Occipital lobe (tissue), 3 donors: ENCODE measurements around the gene PIM3. TPM values are rescaled to one million over a fixed set of nuclear protein-coding genes. Genes with fewer than 3 reads are reported as not detected.

Experiments
- DNase-seq: peaks from one replicate; lab custom pipeline; 2025; lab: John Stamatoyannopoulos, UW
- small RNA-seq: library from RNA; depleted of rRNA; stranded (forward); fragments of <200 nt; gene quantifications from one replicate; pipeline ENCODE3, GENCODE V24; 2014
- total RNA-seq: library from RNA; depleted of rRNA; stranded (reverse); fragments of >200 nt; gene quantifications from one replicate; pipeline ENCODE4 v1.2.3, GENCODE V29; 2014

The PIM3 gene
- total RNA-seq, 1 donor from 2014 or later = 13.1 TPM

DNA sequence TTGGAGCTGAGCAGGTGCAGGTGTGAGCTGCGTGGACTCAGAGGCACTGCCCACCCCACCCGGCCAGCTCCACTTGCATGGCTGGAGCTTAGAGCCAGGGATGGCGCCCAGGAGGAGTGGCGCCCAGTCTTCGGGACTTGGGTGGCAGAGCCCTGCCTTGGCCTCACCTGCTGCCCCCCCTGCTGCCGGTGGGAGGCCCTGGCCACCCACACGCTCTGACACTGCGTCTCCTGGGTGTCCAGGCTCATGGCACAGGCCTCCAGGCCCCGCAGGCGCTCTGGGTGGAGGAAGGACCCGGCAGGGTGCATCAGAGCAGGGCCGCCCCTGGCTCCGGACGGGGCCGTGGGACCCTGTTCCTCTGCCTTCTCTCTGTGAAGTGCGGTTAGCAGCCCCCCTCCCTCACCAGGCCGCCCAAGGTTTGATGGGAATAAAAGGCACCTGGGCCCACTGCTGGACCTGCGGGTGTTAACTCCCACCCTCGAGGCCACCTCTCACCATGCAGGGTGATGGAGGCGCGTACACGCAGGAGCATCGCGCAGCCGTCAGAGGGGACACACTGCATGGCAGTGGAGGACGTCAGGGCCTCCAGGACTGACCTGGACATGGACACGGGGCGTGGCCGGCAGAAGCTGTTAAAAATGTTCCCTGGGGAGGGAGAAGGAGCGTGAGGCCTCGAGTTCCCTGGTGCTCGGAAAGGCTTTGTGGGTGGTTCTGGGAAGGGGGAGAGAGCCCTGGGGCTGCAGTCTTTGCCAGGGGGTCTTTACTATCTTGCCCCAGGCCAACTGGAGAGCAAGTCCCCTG, 40.2 kb downstream of the PIM3 start:
- DNase-seq = no peak

DNA sequence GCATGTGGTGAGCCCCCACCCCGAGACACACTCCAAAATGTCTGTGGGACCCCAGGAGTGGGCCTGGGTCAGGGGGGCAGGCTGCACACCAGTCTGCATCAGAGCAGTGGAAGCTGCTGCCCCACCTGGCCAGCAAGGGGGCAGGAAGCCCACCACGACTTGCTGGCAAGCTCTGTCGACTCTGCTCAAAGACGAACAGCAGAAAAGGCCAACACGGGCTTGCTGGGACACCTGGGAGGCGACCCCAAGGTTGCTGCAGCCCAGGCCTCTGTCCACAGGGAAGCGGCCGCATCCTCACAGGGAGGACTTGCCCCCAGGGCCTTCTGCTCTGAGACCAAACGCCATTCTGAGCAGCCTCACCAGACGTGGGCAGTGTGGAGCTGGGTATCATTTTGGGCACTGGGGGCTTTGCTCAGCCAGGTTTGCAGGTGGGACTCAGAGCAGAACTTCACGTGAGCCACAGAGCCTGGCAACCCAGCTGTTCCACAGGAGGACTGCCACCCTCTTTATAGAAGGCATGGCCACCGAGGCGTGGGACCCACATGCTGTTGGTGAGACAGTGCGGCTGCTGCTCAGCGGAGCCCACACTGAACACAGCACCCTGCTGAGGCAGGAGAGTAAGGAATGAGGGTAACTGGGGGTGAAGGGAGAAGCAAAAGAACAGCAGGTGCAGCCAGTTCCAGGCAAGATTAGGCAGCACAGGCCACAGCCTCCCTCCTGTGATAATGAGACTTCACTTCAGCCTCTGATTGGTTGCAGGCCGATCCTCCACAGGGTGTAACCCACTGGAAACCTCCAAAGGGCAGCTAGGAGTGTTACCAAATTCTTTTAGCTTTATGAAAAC, 41.0 kb downstream of the PIM3 start:
- no peak for DNase-seq

GRCh38 chr22:50002791-50003190, 42.2 kb downstream of the PIM3 start:
- peak; percentile 65 for DNase-seq

GRCh38 chr22:50004918-50005317, 44.3 kb downstream of the PIM3 start:
- DNase-seq = no peak

DNA sequence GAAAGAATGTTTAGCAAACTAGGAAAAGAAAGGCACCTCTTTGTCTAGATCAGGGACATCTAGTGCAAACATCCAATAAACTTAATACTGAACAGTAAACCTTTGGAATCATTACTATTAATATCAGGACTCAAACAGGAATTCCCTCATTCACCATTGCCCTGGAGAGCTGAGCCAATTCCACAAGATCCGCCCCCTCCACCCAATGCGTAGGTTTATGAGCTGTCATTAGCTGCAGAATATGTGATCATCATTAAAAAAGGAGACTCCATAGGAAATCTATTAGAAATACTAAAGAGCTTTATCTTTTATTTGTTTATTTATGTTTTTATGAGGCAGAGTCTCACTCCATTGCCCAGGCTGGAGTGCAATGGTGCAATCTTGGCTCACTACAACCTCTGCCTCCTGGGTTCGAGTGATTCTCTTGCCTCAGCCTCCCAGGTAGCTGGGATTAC, 46.5 kb downstream of the PIM3 start:
- no peak for DNase-seq

- DNase-seq = no peak
Measured at GRCh38 chr22:50008151-50009040, 47.8 kb downstream of the PIM3 start.

- no peak for DNase-seq
Measured at GRCh38 chr22:50009251-50009650, 48.7 kb downstream of the PIM3 start.

DNA sequence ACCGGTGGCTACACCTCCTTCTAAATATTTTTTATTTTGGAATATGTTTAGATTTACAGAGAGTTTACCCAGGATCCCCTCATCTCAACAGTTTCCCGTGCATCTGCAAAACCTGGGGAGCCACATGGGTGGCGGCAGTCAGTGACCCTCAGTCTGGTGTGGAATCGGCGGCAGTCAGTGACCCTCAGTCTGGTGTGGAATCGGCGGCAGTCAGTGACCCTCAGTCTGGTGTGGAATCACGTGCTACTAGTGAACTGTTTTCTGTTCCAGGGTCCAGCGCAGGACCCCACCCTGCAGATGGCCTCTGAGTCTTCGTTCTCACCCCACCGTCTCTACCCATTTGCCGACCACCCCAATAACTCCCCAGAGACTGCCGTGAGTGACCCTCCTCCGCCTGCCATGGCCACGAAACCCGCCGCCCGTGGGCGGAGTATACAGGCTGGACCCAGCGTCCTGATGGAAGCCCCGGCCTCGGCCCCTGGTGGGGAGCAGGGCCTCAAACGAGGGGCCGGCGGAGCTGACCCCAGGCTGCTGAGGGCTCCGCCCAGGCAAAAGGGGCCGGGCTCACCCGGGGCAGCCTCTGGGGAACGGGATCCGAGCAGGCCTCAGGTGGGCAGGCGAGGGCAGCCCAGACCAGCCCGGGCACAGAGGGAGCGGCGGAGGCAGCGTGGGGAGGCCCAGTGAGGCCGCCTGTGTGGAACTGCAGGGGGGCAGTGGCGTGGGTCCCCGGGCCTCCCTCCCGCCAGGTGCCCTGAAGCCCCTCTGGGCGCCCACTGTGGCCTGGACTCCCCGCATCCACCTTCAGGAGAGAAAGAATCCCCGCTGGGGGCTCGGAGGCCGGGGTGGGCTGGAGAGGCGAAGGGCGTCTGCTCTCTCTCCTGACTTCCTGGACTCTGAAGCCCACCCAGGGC, 49.4 kb downstream of the PIM3 start:
- no peak for DNase-seq

DNA sequence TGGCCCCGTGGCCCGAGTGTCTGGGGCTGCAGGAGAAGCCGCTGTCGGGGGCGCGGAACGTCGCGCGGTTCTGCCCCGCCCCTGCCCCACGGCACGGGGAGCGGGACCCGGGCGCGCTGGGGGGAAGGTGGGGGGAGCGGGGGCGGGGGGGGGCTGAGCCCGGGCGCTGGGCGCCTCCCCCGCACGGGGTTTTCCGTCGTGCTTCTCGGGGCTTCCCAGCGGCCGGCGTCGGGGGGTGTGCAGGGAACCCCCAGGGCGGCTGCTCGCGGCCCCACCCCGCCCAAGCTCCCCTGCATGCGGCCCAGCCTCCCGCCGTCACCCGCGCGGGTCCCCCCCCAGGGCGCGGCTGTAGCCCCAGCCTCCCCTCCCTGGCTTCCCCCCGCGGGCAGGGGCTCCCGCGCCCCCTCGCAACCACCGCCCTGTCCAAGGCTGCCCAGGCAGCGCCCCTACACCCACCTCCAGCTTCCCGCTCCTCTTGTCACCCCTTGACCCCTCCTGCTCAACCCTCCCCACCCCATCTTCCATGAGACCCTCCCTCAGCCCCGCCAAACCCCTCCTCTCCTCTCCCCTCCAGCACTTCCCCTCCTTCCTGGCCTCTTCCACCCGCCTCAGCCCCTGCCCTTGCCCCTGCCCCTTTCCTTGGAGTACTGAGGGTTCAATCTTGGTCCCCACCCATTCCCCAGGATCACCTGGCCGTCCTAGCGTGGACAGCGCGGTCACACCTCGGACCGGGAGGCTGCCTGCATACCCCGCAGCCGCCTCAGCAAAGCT, 50.3 kb downstream of the PIM3 start:
- DNase-seq = no peak

DNA sequence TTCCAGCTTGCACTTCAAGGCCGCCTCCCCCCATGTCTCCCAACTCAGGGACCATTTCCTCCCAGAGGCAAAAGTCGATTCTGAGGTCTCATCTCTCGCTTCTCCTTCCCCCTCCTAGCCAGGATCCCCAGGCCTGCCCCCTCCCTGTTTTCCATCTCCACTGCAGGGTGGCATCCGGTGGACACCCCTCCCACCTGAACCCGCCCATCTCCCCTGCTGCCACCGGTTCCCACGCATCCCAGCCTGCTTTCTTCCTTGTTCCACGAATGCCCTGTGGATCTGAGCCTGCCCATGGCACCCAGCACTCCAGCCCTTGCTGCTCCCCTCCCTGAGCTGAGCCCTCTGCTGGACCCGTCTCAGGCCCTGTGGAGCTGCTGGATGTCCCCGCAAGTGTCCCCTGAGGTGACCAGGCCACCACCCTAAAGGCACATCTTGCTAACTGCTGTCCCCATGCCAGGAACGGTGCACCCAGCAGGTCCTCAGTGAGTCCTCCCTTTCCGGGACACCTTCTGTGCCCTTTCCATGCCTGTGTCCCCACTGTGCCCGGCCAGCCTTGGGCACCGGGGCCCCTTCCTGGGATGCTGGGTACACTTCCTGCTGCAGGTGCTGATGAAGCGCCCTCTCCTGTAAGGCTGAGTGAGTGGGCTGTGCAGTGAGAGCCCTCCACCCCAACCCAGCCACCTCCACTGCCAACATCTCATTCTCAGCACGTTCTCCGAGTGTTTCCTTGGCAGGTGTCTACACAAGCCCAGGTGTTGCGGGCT, 51.1 kb downstream of the PIM3 start:
- DNase-seq = no peak

DNA sequence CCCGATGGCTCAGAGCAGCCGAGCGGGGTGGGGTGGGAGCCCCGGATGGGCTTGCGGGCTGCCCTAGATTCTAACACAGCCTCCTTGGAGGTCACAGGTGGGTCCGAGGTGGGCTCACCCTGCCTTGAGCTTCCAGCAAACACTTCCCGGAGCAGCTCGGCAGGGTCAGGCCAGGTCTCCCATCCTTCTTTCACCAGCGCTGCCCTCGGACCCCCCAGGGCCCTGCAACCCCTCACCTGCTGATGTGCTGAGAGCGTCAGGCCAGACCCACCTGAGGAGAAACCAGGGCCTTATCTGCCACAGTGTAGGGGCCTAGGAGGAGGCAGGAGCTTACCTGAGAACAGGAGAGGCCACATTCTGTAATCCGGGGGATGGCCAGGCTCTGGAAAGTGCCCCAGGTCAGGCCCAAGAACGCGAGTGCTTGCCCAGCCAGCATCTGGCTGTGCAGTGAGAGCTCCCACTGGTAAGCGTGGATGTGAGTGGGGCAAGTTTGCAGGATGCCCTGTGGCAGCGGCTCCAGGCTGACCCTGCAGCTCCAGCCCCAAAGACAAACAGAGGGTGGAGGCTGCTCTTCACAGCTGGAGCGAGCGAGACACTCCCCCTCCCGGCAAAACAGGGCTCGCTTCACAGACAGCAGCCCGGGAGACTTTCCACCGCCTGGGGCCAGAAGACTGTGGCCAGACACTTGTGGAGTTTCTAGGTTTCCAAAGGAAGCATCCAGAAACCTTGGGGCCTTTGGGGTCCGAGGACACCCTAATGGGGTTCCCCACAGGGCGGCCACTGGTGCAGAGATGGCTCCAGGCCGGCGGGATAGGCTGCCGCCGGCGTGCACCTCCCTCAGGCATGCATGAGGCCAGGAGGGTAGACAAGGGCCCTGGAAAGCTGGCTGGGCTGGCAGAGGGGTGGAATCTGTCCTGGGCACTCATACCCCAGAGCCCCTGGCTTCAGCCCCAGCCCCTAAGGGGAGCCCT, 51.9 kb downstream of the PIM3 start, which contains the start of gene IL17REL:
TSS of gene IL17REL (minus strand) at position 555 of the 971 bp plus-strand sequence. CDS start at position 436, 119 bp downstream.
- DNase-seq = no peak

Small RNA genes within 50 kb of the gene (small RNA-seq; reads per million reads assigned to genes)
- not detected for gene MIR6821

Other genes starting within 250 kb of the PIM3 start
- 44.0 TPM for gene BRD1, start 132.9 kb upstream of the PIM3 start, total RNA-seq
- gene ZBED4, start 106.9 kb upstream of the PIM3 start, total RNA-seq = 24.2 TPM
- 11.7 TPM for gene ALG12, start 42.3 kb upstream of the PIM3 start, total RNA-seq
- 17.5 TPM for gene CRELD2, start 42.1 kb upstream of the PIM3 start, total RNA-seq
- not detected for gene IL17REL, start 52.0 kb downstream of the PIM3 start, total RNA-seq
- gene TTLL8, start 97.5 kb downstream of the PIM3 start, total RNA-seq = not detected
- gene MLC1, start 124.7 kb downstream of the PIM3 start, total RNA-seq = 32.6 TPM
- 0.78 TPM for gene MOV10L1, start 129.2 kb downstream of the PIM3 start, total RNA-seq
- 3.1 TPM for gene PANX2, start 210.0 kb downstream of the PIM3 start, total RNA-seq
- 3.0 TPM for gene TRABD, start 225.1 kb downstream of the PIM3 start, total RNA-seq
- 7.8 TPM for gene SELENOO, start 240.2 kb downstream of the PIM3 start, total RNA-seq